ENCODE results near the gene POLR2E. TPM values are rescaled to one million over a fixed set of nuclear protein-coding genes. Genes with fewer than 3 reads are reported as not detected.

The POLR2E gene
- total and polyA plus RNA-seq, 2 experiments from 2014 or later, result 371 to 487 TPM

- H3K36me3 ChIP-seq, result no peaks in the 10 kb centered on the region
- H3K4me1 ChIP-seq (ENCODE audit: low read depth), result no peaks in the 10 kb centered on the region
- no peak for TF ChIP-seq CTCF (IDR thresholded peaks at IDR 0.05; ENCODE audit: low read depth, low read length)
- H3K4me3 ChIP-seq, result no peak overlapping the region
- no peak for DNase-seq (ENCODE audit: low read depth in 1 of 2, low spot score in 1 of 2)
- no peaks in the 10 kb centered on the region for H3K9me3 ChIP-seq (ENCODE audit: low read depth)
- H3K27me3 ChIP-seq, result peaks cover 8% of the 10 kb centered on the region
- H3K27ac ChIP-seq, result no peak overlapping the region
These were observed 21.1 kb downstream of the POLR2E start for GRCh38 chr19:1073956-1074517.

- H3K4me1 ChIP-seq (ENCODE audit: low read depth), result no peaks in the 10 kb centered on the region
- no peaks in the 10 kb centered on the region for H3K36me3 ChIP-seq
- H3K9me3 ChIP-seq (ENCODE audit: low read depth), result no peaks in the 10 kb centered on the region
- H3K27ac ChIP-seq, result no peak overlapping the region
- TF ChIP-seq CTCF (IDR thresholded peaks at IDR 0.05; ENCODE audit: low read depth, low read length), result no peak
- peaks cover 8% of the 10 kb centered on the region for H3K27me3 ChIP-seq
- H3K4me3 ChIP-seq, result no peak overlapping the region
- DNase-seq (ENCODE audit: low read depth in 1 of 2, low spot score in 1 of 2), result no peak
These were observed 21.9 kb downstream of the POLR2E start for GRCh38 chr19:1073063-1073955.

GRCh38 chr19:1072371-1073015 lies 22.7 kb downstream of the POLR2E start:
- H3K9me3 ChIP-seq (ENCODE audit: low read depth), result no peaks in the 10 kb centered on the region
- H3K36me3 ChIP-seq, result no peaks in the 10 kb centered on the region
- DNase-seq (ENCODE audit: low read depth in 1 of 2, low spot score in 1 of 2), result no peak
- H3K4me3 ChIP-seq, result no peak overlapping the region
- no peak for TF ChIP-seq CTCF (IDR thresholded peaks at IDR 0.05; ENCODE audit: low read depth, low read length)
- H3K27ac ChIP-seq, result no peak overlapping the region
- H3K27me3 ChIP-seq, result peaks cover 10% of the 10 kb centered on the region
- no peaks in the 10 kb centered on the region for H3K4me1 ChIP-seq (ENCODE audit: low read depth)

GRCh38 chr19:1070931-1071791 lies 24.0 kb downstream of the POLR2E start:
- peaks cover 13% of the 10 kb centered on the region for H3K27me3 ChIP-seq
- H3K27ac ChIP-seq, result no peak overlapping the region

More at GRCh38 chr19:1070931-1071791, 24.0 kb downstream of the POLR2E start:
- peak in 1 of 2 donors; percentile 62 for DNase-seq (ENCODE audit: low read depth in 1 of 2, low spot score in 1 of 2)
- H3K4me3 ChIP-seq, result peak overlapping the region; percentile 13
- H3K4me1 ChIP-seq (ENCODE audit: low read depth), result peaks cover 5% of the 10 kb centered on the region
- no peaks in the 10 kb centered on the region for H3K36me3 ChIP-seq
- TF ChIP-seq CTCF (IDR thresholded peaks at IDR 0.05; ENCODE audit: low read depth, low read length), result no peak
- H3K9me3 ChIP-seq (ENCODE audit: low read depth), result no peaks in the 10 kb centered on the region

Measured in cardiac muscle cell (in vitro differentiated cells and primary cell).